Measurements from ENCODE around the gene LMO7.
"Not testable (repeated sequence)": the region's sequence is repeated elsewhere in the genome, so short reads cannot be mapped to it uniquely, and the experiment has no call there.

Gene LMO7

GRCh38 chr13:75743072-75743471, 106.9 kb downstream of the LMO7 start:
- not testable (repeated sequence) for DNase-seq (ENCODE audit: low spot score)

- DNase-seq (ENCODE audit: low spot score), result no peak
Measured at GRCh38 chr13:75744127-75744526, 108.0 kb downstream of the LMO7 start.

GRCh38 chr13:75745387-75745786, 109.3 kb downstream of the LMO7 start:
- no peak for DNase-seq (ENCODE audit: low spot score)

- DNase-seq (ENCODE audit: low spot score), result no peak
Measured at GRCh38 chr13:75748874-75749273, 112.7 kb downstream of the LMO7 start.

- no peak for DNase-seq (ENCODE audit: low spot score)
Measured at GRCh38 chr13:75749407-75749806, 113.3 kb downstream of the LMO7 start.

GRCh38 chr13:75751350-75751749, 115.2 kb downstream of the LMO7 start:
- DNase-seq (ENCODE audit: low spot score), result no peak

- DNase-seq (ENCODE audit: low spot score), result no peak
Measured at GRCh38 chr13:75752826-75753225, 116.7 kb downstream of the LMO7 start.

- DNase-seq (ENCODE audit: low spot score), result no peak
Measured at GRCh38 chr13:75754936-75755335, 118.8 kb downstream of the LMO7 start.

GRCh38 chr13:75757336-75757735, 121.2 kb downstream of the LMO7 start:
- no peak for DNase-seq (ENCODE audit: low spot score)

GRCh38 chr13:75759531-75759930, 123.4 kb downstream of the LMO7 start:
- no peak for DNase-seq (ENCODE audit: low spot score)

- DNase-seq (ENCODE audit: low spot score), result peak; percentile 37
Measured at GRCh38 chr13:75760131-75761021, 124.2 kb downstream of the LMO7 start.

- DNase-seq (ENCODE audit: low spot score), result no peak
Measured at GRCh38 chr13:75761369-75761768, 125.2 kb downstream of the LMO7 start.

- no peak for DNase-seq (ENCODE audit: low spot score)
Measured at GRCh38 chr13:75762076-75762937, 126.2 kb downstream of the LMO7 start.

GRCh38 chr13:75762955-75763354, 126.8 kb downstream of the LMO7 start:
- no peak for DNase-seq (ENCODE audit: low spot score)

- no peak for DNase-seq (ENCODE audit: low spot score)
Measured at GRCh38 chr13:75763512-75763911, 127.4 kb downstream of the LMO7 start.

- DNase-seq (ENCODE audit: low spot score), result no peak
Measured at GRCh38 chr13:75764251-75764925, 128.3 kb downstream of the LMO7 start.

GRCh38 chr13:75764926-75765310, 128.8 kb downstream of the LMO7 start:
- DNase-seq (ENCODE audit: low spot score), result no peak

- DNase-seq (ENCODE audit: low spot score), result no peak
Measured at GRCh38 chr13:75766636-75767035, 130.5 kb downstream of the LMO7 start.

GRCh38 chr13:75769141-75769905, 133.2 kb downstream of the LMO7 start:
- DNase-seq (ENCODE audit: low spot score), result no peak

- no peak for DNase-seq (ENCODE audit: low spot score)
Measured at GRCh38 chr13:75770164-75770563, 134.0 kb downstream of the LMO7 start.

- DNase-seq (ENCODE audit: low spot score), result no peak
Measured at GRCh38 chr13:75770592-75771011, 134.5 kb downstream of the LMO7 start.

- DNase-seq (ENCODE audit: low spot score), result no peak
Measured at GRCh38 chr13:75771226-75771625, 135.1 kb downstream of the LMO7 start.

Measured in Ammon's horn (tissue), 1 donor.